ENCODE measurements around the gene AK5. TPM values are rescaled to one million over a fixed set of nuclear protein-coding genes. Genes with fewer than 3 reads are reported as not detected.
A peak's percentile ranks its signal among the peaks of the same experiment; 100 is the strongest.
"Not testable (repeated sequence)": the region's sequence is repeated elsewhere in the genome, so short reads cannot be mapped to it uniquely, and the experiment has no call there.

The AK5 gene
- polyA plus RNA-seq, 2 of the 4 experiments (the other 2 are of a cell fraction), result 4.9 to 6.1 TPM

DNA sequence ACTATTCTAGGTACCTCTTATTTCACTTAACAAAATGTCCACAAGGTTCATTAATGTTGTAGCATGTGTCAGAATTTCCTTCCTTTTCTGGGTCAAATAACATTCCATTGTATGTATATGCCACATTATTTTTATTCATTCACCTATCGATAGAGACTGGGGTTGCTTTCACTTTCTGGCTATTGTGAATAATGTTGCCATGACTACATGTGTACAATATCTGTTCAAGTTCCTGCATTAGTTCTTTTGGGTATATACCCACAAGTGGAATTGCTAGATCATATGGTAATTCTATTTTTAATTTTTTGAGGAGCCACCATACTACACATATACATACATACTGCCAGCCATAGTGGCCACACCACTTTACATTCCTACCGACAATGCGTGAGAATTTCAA lies 242.2 kb downstream of the AK5 start:
- no peak for TF ChIP-seq RCOR1 (IDR thresholded peaks at IDR 0.05; ENCODE audit: low read depth, low read length)
- TF ChIP-seq ZNF302 (CRISPR knock-in tag; IDR thresholded peaks at IDR 0.05), result no peak
- no peak for TF ChIP-seq CBX2 (IDR thresholded peaks at IDR 0.05; ENCODE audit: borderline replicate concordance, low read depth)
- TF ChIP-seq RAD21 (conservative IDR thresholded peaks at IDR 0.05 in 1 of 2, IDR thresholded peaks at IDR 0.05 in 1 of 2), result no peak
- TF ChIP-seq ZC3H11A (IDR thresholded peaks at IDR 0.05), result no peak
- TF ChIP-seq JUN (IDR thresholded peaks at IDR 0.05), result no peak
- TF ChIP-seq RNF2 (IDR thresholded peaks at IDR 0.05; ENCODE audit: borderline replicate concordance, low read depth), result no peak
- TF ChIP-seq FOSB (CRISPR knock-in tag; IDR thresholded peaks at IDR 0.05), result no peak
- no peak for TF ChIP-seq CHD2 (IDR thresholded peaks at IDR 0.05; ENCODE audit: low read length, partially characterized antibody)
- TF ChIP-seq POLR2A (IDR thresholded peaks at IDR 0.05; ENCODE audit: low read length), result no peak
- TF ChIP-seq, protein P1, sequence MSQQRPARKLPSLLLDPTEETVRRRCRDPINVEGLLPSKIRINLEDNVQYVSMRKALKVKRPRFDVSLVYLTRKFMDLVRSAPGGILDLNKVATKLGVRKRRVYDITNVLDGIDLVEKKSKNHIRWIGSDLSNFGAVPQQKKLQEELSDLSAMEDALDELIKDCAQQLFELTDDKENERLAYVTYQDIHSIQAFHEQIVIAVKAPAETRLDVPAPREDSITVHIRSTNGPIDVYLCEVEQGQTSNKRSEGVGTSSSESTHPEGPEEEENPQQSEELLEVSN (IDR thresholded peaks at IDR 0.05; ENCODE audit: borderline replicate concordance, low read depth), result no peak
- WGBS (ENCODE audit: missing lambda C conversion rate), result 88% methylated on average over 3 of the region's 3 CpGs
- POLR2A ChIA-PET, result no interaction called here
- H3K4me3 ChIP-seq, result no peak overlapping the region
- no peak overlapping the region for H3K27ac ChIP-seq
- no peaks in the 10 kb centered on the region for H3K4me1 ChIP-seq
- no peaks in the 10 kb centered on the region; the same call in 2 of the 3 replicates for H3K9me3 ChIP-seq
- FAIRE-seq, result no peak
- CTCF ChIA-PET, result interaction anchor here (1.3 kb wide), 1 partner anchor 10 kb away, joined by 3 read pairs; no protein-coding TSS in a partner anchor
- no peak for DNase-seq (ENCODE audit: low read depth in 1 of 2, low spot score in 1 of 2)
- H3K4me2 ChIP-seq, result no peak overlapping the region
- ATAC-seq, result no peak

DNA sequence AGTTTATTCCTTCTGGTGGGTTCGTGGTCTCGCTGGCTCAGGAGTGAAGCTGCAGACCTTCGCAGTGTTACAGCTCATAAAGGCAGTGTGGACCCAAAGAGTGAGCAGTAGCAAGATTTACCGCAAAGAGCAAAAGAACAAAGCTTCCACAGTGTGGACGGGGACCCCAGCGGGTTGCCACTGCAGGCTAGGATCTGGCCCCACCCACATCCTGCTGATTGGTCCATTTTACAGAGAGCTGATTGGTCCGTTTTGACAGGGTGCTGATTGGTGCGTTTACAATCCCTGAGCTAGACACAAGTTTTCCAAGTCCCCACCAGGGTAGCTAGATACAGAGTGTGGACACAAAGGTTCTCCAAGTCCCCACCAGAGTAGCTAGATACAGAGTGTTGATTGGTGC lies 249.3 kb downstream of the AK5 start:
- not testable (repeated sequence) for DNase-seq (ENCODE audit: low read depth in 1 of 2, low spot score in 1 of 2)

DNA sequence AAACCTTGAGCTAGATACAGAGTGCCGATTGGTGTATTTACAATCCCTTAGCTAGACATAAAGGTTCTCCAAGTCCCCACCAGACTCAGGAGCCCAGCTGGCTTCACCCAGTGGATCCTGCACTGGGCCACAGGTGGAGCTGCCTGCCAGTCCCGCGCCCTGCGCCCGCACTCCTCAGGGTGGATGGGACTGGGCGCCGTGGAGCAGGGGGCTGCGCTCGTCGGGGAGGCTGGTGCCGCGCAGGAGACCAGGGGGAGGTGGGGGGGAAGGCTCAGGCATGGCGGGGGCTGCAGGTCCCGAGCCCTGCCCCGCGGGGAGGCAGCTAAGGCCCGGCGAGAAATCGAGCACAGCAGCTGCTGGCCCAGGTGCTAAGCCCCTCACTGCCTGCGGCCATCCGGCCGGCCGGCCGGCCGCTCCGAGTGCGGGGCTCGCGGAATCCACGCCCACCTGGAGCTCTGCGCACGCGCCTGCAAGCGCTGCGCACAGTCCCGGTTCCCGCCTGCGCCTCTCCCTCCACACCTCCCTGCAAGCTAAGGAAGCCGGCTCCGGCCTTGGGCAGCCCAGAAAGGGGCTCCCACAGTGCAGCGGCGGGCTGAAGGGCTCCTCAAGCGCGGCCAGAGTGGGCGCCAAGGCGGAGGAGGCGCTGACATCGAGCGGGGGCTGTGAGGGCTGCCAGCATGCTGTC lies 249.9 kb downstream of the AK5 start:
- H3K4me3 ChIP-seq; FAIRE-seq; DNase-seq (ENCODE audit: low read depth in 1 of 2, low spot score in 1 of 2); POLR2A ChIA-PET; H3K9me3 ChIP-seq; H3K4me2 ChIP-seq; ATAC-seq: not testable (repeated sequence)
- whole genome bisulfite sequencing (ENCODE audit: missing lambda C conversion rate), result 97% methylated on average over 15 of the region's 49 CpGs
- Histone ChIP-seq H3K27ac (peak overlapping the region in 1 of 2 experiments; percentile 98; a peak in 3 of 6 replicates), H3K4me1 (peaks cover 23% of the 10 kb centered on the region)
- CTCF ChIA-PET, result interaction anchor here (0.9 to 1.8 kb wide), 5 partner anchors 17 to 1200 kb away, joined by 3 to 6 read pairs (median 3); no protein-coding TSS in a partner anchor

More for the DNA sequence above, 249.3 kb downstream of the AK5 start:
- ATAC-seq, H3K27ac ChIP-seq, H3K9me3 ChIP-seq, H3K4me3 ChIP-seq, H3K4me2 ChIP-seq, POLR2A ChIA-PET, FAIRE-seq: not testable (repeated sequence)
- 98% methylated on average over 8 of the region's 8 CpGs for WGBS (ENCODE audit: missing lambda C conversion rate)
- CTCF ChIA-PET, result interaction anchor here (1.9 kb wide), 1 partner anchor 8 kb away, joined by 5 read pairs; no protein-coding TSS in a partner anchor
- peaks cover 17% of the 10 kb centered on the region for H3K4me1 ChIP-seq

DNA sequence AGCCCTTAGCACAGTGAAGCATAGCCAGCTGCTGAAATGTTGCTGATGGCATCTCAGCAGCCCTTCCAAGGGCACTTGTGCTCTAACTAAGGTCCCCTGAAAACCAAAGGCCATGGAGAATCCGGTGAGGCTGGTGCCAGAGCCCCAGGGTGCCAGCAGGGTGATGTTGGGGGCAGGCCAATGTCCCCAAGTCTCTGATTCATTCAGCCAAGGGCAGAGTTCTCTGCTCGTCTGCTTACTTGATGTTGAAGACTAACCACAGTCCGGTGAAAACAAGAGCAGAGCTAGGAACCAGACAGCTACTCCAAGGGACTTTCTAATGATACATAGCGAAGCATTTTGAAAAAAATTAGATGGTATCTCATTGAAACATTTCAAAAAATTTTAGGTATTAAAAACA lies 250.8 kb downstream of the AK5 start:
- 70% methylated on average over 3 of the region's 4 CpGs for WGBS (ENCODE audit: missing lambda C conversion rate)
- no peak overlapping the region for H3K4me3 ChIP-seq
- FAIRE-seq (no peak), DNase-seq (ENCODE audit: low read depth in 1 of 2, low spot score in 1 of 2) (no peak), ATAC-seq (no peak)
- H3K9me3 ChIP-seq, result no peaks in the 10 kb centered on the region
- TF ChIP-seq, protein P1 (IDR thresholded peaks at IDR 0.05; ENCODE audit: borderline replicate concordance, low read depth), result no peak
- TF ChIP-seq, protein P2, sequence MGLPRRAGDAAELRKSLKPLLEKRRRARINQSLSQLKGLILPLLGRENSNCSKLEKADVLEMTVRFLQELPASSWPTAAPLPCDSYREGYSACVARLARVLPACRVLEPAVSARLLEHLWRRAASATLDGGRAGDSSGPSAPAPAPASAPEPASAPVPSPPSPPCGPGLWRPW (IDR thresholded peaks at IDR 0.05), result no peak
- no peak for TF ChIP-seq FOSL2 (IDR thresholded peaks at IDR 0.05)
- TF ChIP-seq FOSL2 (CRISPR knock-in tag; IDR thresholded peaks at IDR 0.05), result no peak
- TF ChIP-seq RCOR1 (IDR thresholded peaks at IDR 0.05; ENCODE audit: low read depth, low read length), result no peak
- no peak for TF ChIP-seq MAFK (IDR thresholded peaks at IDR 0.05; ENCODE audit: partially characterized antibody)
- no peak for TF ChIP-seq TP53 (CRISPR knock-in tag; IDR thresholded peaks at IDR 0.05)
- no peak for TF ChIP-seq SREBF2 (IDR thresholded peaks at IDR 0.05)
- TF ChIP-seq, protein P3, sequence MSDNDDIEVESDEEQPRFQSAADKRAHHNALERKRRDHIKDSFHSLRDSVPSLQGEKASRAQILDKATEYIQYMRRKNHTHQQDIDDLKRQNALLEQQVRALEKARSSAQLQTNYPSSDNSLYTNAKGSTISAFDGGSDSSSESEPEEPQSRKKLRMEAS (IDR thresholded peaks at IDR 0.05), result no peak
- ChIA-PET CTCF (interaction anchor here (0.5 to 1.8 kb wide), 16 partner anchors 8 to 1201 kb away, joined by 3 to 6 read pairs (median 3); partner anchors contain the start of gene PIGK), POLR2A (interaction anchor here (0.8 kb wide), 1 partner anchor 210 kb away, joined by 3 read pairs; no protein-coding TSS in a partner anchor)
- peak overlapping the region; percentile 98 to 99 for H3K27ac ChIP-seq
- no peak overlapping the region for H3K4me2 ChIP-seq
- peaks cover 32% of the 10 kb centered on the region for H3K4me1 ChIP-seq

Data from A549 (cell line).